ENCODE results near the gene E2F1. TPM values are rescaled to one million over a fixed set of nuclear protein-coding genes. Genes with fewer than 3 reads are reported as not detected.

Gene E2F1
- total RNA-seq, 4 donors from 2014 or later: 1.8 to 5.0 (median 2.9) TPM

DNA sequence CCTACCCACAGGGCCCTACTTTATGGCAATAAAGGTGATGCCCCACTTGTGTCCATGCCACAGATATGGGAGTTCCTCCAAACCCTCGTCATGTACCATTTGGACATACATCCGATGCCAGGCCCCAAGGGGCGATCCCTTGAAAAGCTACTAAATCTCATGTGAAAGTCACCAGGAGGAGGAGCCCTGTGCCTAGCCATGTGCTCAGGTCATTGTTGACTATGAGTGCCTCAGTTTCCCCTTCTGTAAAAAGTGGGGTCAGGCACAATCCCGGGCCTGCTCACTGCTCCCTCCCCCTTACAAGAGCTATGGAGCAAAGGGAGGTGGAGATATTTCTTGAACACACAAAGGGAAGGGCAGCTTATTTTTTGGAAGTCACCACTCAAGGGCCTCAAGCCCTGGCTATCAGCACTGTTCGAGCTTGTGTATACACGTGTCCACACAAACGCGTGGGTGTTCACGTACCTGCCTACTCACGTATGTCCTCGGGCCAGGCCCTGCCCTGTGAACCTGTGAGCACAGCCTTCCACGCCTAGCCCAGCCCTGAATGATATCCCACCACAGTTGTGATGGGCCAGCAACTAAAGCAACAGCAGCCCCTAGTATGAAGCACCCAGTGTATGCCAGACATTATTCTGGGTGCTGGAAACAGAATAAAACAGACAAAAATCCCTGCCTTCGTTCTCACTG, 17.6 kb downstream of the E2F1 start:
- intact Hi-C loops (cut with DNase I): loop anchor here (1.0 kb wide), 1 partner anchor 211 kb away; no protein-coding TSS in a partner anchor
- H3K4me3 ChIP-seq: peak overlapping the region in 1 of 4 donors; percentile 71

DNA sequence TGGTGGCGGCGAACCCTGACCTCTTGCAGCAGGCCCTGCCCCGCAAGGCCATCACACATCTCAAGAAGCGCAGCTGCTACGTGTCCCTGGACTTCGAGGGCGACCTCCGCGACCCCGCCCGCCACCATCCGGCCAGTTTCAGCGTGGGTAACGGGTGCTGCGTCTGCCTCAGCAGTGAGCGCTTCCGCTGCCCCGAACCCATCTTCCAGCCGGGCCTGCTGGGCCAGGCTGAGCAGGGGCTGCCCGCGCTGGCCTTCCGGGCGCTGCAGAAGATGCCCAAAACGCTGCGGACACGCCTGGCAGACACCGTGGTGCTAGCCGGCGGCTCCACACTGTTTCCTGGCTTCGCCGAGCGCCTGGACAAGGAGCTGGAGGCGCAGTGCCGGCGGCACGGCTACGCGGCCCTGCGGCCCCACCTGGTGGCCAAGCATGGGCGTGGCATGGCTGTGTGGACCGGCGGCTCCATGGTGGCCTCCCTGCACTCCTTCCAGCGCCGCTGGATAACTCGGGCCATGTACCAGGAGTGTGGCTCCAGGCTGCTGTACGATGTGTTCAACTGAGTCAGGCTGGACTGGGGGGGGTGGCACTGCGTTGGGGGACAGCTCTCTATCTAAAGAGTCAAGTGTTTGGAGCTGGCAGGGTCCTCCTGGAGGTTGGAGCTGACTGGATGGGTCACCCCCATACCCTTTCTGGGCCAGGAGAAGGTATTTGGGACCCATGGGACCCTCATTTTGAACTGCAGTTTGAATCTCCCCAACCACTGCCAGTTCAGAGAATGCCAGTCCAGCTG, 18.3 kb downstream of the E2F1 start:
- Histone ChIP-seq H3K36me3 (peaks cover 0 to 33% (median 23%) of the 10 kb centered on the region in 4 donors), H3K4me3 (peak overlapping the region; percentile 58 to 71 (median 70)), H3K27ac (replicated peaks in 1 of 4) (peak overlapping the region; percentile 85 to 95 (median 92)), H3K9me3 (no peaks in the 10 kb centered on the region), H3K4me1 (peaks cover 43 to 71% (median 57%) of the 10 kb centered on the region in 4 donors), H3K27me3 (no peaks in the 10 kb centered on the region)
- peak; percentile 94 for DNase-seq (ENCODE audit: extremely low spot score)
- intact Hi-C loops (cut with DNase I): loop anchor here (1.0 kb wide), 1 partner anchor 211 kb away; no protein-coding TSS in a partner anchor
- 0% methylated on average over 1 of the region's 47 CpGs for WGBS
- TF ChIP-seq POLR2AphosphoS5 (IDR thresholded peaks at IDR 0.05) (peak; percentile 26 to 77), POLR2A (IDR thresholded peaks at IDR 0.05; ENCODE audit: low read depth) (no peak)
- TF ChIP-seq, protein P1, sequence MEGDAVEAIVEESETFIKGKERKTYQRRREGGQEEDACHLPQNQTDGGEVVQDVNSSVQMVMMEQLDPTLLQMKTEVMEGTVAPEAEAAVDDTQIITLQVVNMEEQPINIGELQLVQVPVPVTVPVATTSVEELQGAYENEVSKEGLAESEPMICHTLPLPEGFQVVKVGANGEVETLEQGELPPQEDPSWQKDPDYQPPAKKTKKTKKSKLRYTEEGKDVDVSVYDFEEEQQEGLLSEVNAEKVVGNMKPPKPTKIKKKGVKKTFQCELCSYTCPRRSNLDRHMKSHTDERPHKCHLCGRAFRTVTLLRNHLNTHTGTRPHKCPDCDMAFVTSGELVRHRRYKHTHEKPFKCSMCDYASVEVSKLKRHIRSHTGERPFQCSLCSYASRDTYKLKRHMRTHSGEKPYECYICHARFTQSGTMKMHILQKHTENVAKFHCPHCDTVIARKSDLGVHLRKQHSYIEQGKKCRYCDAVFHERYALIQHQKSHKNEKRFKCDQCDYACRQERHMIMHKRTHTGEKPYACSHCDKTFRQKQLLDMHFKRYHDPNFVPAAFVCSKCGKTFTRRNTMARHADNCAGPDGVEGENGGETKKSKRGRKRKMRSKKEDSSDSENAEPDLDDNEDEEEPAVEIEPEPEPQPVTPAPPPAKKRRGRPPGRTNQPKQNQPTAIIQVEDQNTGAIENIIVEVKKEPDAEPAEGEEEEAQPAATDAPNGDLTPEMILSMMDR (IDR thresholded peaks at IDR 0.05): peak; percentile 96 to 99 (median 96)

More for the DNA sequence above, 17.6 kb downstream of the E2F1 start:
- Histone ChIP-seq H3K27ac (replicated peaks in 1 of 4) (peak overlapping the region; percentile 85 to 95 (median 92)), H3K27me3 (no peaks in the 10 kb centered on the region), H3K36me3 (peaks cover 0 to 33% (median 23%) of the 10 kb centered on the region in 4 donors), H3K4me1 (peaks cover 46 to 72% (median 59%) of the 10 kb centered on the region in 4 donors), H3K9me3 (no peaks in the 10 kb centered on the region)
- WGBS: 82% methylated on average over 13 of the region's 13 CpGs
- TF ChIP-seq POLR2A (IDR thresholded peaks at IDR 0.05; ENCODE audit: low read depth) (no peak), EP300 (IDR thresholded peaks at IDR 0.05) (no peak), POLR2AphosphoS5 (IDR thresholded peaks at IDR 0.05) (no peak)
- TF ChIP-seq, protein P1 (IDR thresholded peaks at IDR 0.05): no peak
- no peak for DNase-seq (ENCODE audit: extremely low spot score)

DNA sequence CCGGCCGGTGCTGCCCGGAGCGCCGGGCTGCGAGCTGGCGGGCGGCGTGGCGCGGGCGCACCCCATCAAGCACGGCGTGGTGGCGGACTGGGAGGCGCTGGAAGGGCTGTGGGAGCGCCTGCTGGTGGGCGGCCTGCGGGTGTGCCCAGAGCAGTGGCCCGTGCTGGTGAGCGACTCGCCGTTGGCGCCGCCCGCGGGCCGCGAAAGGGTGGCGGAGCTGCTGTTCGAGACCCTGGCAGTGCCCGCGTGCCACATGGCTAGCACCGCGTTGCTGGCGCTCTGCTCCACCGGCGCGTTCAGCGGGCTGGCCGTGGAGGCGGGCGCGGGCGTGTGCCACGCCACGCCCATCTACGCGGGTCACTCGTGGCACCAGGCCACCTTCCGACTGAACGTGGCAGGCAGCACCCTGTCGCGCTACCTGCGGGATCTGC, 18.9 kb downstream of the E2F1 start:
- H3K27ac ChIP-seq (replicated peaks in 1 of 4): peak overlapping the region; percentile 85 to 95 (median 92)
- peaks cover 0 to 33% (median 23%) of the 10 kb centered on the region in 4 donors for H3K36me3 ChIP-seq
- whole genome bisulfite sequencing: no CpG with 5 or more reads among the region's 55 CpGs
- no peak for DNase-seq (ENCODE audit: extremely low spot score)
- H3K9me3 ChIP-seq: no peaks in the 10 kb centered on the region
- TF ChIP-seq EP300 (IDR thresholded peaks at IDR 0.05) (no peak), POLR2A (IDR thresholded peaks at IDR 0.05; ENCODE audit: low read depth) (no peak), POLR2AphosphoS5 (IDR thresholded peaks at IDR 0.05) (no peak)
- TF ChIP-seq, protein P1 (IDR thresholded peaks at IDR 0.05): no peak
- H3K4me3 ChIP-seq: peak overlapping the region; percentile 58 to 71 (median 70)
- intact Hi-C loops (cut with DNase I): no loop called here
- peaks cover 41 to 70% (median 55%) of the 10 kb centered on the region in 4 donors for H3K4me1 ChIP-seq
- H3K27me3 ChIP-seq: no peaks in the 10 kb centered on the region

DNA sequence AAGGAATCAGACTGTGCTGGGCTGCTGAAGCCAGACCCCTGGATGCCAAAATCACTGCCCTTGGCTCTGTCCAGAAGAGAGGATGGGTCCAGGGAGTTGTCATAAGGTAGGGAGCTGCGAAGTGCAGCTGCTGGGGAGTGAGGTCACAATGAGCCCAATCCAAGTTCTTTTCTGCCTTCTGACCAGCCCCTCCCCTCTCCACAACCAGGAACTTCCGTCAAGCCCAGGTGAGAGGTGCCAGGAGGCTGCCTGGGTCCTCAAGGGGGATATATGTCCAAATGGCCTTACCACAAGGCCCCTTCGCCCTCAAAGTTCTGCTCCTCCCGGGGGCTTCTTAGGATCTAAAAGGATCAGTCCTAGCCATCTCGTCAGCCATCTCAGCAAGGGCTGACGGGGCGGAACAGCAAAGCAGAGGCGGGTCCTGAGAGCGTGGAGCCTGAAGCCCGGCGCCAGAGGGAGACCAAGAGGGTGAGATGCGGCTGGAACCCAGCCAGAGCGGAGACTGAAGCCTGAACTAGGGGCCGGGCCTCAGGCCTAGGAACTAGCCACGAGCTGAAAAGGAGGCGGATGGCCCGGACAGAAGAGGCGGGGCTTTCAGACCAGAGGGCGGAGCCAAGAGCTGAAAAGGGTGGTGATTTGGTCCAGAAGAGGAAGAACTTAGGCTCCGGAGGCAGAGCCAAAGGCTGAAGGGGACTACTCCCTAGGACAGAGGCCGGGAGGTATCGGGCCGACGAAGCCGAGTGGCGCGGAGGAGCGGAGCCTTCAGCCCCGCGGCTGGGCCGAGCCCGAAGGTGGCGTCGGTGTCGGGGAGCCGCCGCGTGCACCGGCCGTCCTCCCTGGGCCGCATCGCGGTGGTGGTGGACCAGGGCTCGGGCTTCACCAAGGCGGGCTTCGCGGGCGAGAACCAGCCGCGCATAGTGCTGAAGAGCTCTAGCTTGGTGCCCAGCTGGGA, 19.6 kb downstream of the E2F1 start, which contains the start of gene ACTL10:
Gene ACTL10 (plus strand): TSS at position 651 of the 952 bp plus-strand sequence. CDS start 555 bp downstream, outside the sequence.
- Histone ChIP-seq H3K4me1 (peaks cover 40 to 63% (median 51%) of the 10 kb centered on the region in 4 donors), H3K4me3 (peak within 1 kb of the TSS; percentile 58 to 71 (median 70)), H3K27ac (replicated peaks in 1 of 4) (peak within 1 kb of the TSS; percentile 85 to 95 (median 92)), H3K36me3 (peaks cover 0 to 30% (median 23%) of the 10 kb centered on the region in 4 donors), H3K27me3 (no peaks in the 10 kb centered on the region), H3K9me3 (no peaks in the 10 kb centered on the region)
- 1% methylated on average over 22 of the region's 50 CpGs for WGBS
- DNase-seq (ENCODE audit: extremely low spot score): peak; percentile 99
- TF ChIP-seq, protein P1 (IDR thresholded peaks at IDR 0.05): peak in 2 of 3 experiments; percentile 36 to 44
- TF ChIP-seq POLR2AphosphoS5 (IDR thresholded peaks at IDR 0.05) (peak; percentile 94 to 95), POLR2A (IDR thresholded peaks at IDR 0.05; ENCODE audit: low read depth) (peak; percentile 49), EP300 (IDR thresholded peaks at IDR 0.05) (no peak)
- intact Hi-C loops (cut with DNase I): no loop called here

All from esophagus muscularis mucosa (tissue), 4 donors.